ENCODE results near the gene C16orf46. TPM values are rescaled to one million over a fixed set of nuclear protein-coding genes. Genes with fewer than 3 reads are reported as not detected.
A peak's percentile ranks its signal among the peaks of the same experiment; 100 is the strongest.

The C16orf46 gene
- total RNA-seq, 1 experiment from 2014 or later = 1.7 TPM

GRCh38 chr16:81035975-81036750 lies 40.9 kb downstream of the C16orf46 start:
- BruUV-seq (replicated peaks) = no TSS peak
- ChIA-PET CTCF (interaction anchor here (0.6 to 2.9 kb wide), 31 partner anchors 10 to 702 kb away, joined by 3 to 29 read pairs (median 4); partner anchors contain the start of genes C16orf46, CENPN and CMC2), RAD21 (ENCODE audit: low non-redundant PET in 1 of 2, low total read pairs in 2 of 2, uncharacterized antibody in 2 of 2, unreplicated experiment in 2 of 2) (interaction anchor here in 1 of 2 experiments (0.6 to 1.8 kb wide), 2 partner anchors 108 to 707 kb away, joined by 3 read pairs; no protein-coding TSS in a partner anchor), POLR2A (interaction anchor here (0.6 kb wide), 1 partner anchor 20 kb away, joined by 3 read pairs; no protein-coding TSS in a partner anchor)
- H3K36me3 ChIP-seq (ENCODE audit: control insufficient read depth in 1 of 2, insufficient read depth in 2 of 2, low read length in 2 of 2) = peaks cover 3 to 8% of the 10 kb centered on the region in 2 experiments; a peak in 2 of 4 replicates
- DNase-seq (ENCODE audit: low read depth, low spot score) (no peak), ATAC-seq (peak; percentile 68)
- H3K4me2 ChIP-seq (ENCODE audit: low read length) = peak overlapping the region; percentile 86
- no peaks in the 10 kb centered on the region for H4K20me1 ChIP-seq (ENCODE audit: insufficient read depth)
- no peaks in the 10 kb centered on the region for H3K9me3 ChIP-seq (ENCODE audit: control insufficient read depth in 1 of 2, insufficient read depth in 1 of 2, low read depth in 1 of 2, low read length in 2 of 2)
- H3K9ac ChIP-seq (ENCODE audit: low read length) = peak overlapping the region; percentile 63
- H3K4me3 ChIP-seq (replicated peaks in 1 of 2; ENCODE audit: low read depth in 1 of 2, low read length in 2 of 2) = peak overlapping the region; percentile 66 to 73
- H2AFZ ChIP-seq (ENCODE audit: low read depth, low read length, poor library complexity, severe bottlenecking) = no peak overlapping the region
- TF ChIP-seq SIN3A (IDR thresholded peaks at IDR 0.05; ENCODE audit: low read depth) (peak; percentile 27; the same call in 1 of the 2 replicates), CEBPB (IDR thresholded peaks at IDR 0.05; ENCODE audit: low read depth) (no peak), EGR1 (IDR thresholded peaks at IDR 0.05; ENCODE audit: low read depth) (no peak), POLR2AphosphoS5 (IDR thresholded peaks at IDR 0.05; ENCODE audit: low read depth, low read length) (0 out of 2 replicates have a peak, but pooled peaks have one; percentile 3), ZFX (IDR thresholded peaks at IDR 0.05) (peak; percentile 97), CBX3 (IDR thresholded peaks at IDR 0.05; ENCODE audit: low read depth) (no peak)
- TF ChIP-seq, protein P1, sequence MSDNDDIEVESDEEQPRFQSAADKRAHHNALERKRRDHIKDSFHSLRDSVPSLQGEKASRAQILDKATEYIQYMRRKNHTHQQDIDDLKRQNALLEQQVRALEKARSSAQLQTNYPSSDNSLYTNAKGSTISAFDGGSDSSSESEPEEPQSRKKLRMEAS (IDR thresholded peaks at IDR 0.05) = peak; percentile 27; the same call in 1 of the 2 replicates
- H3K9me2 ChIP-seq (ENCODE audit: insufficient read depth) = no peaks in the 10 kb centered on the region
- H3K79me2 ChIP-seq (ENCODE audit: insufficient read depth, low read length) = peaks cover 46% of the 10 kb centered on the region
- intact Hi-C loops (cut with micrococcal nuclease) = loop anchor here (1.0 to 10.0 kb wide), 6 partner anchors 29 to 699 kb away; partner anchors contain the start of genes C16orf46 and CENPN
- no peaks in the 10 kb centered on the region for H3K27me3 ChIP-seq (ENCODE audit: insufficient read depth, low read length)
- peak overlapping the region; percentile 79 for H3K27ac ChIP-seq (ENCODE audit: low read depth, low read length)
- H3K4me1 ChIP-seq (ENCODE audit: control insufficient read depth in 1 of 2, insufficient read depth in 2 of 2, low read length in 2 of 2) = peaks cover 10 to 14% of the 10 kb centered on the region in 2 experiments; a peak in 3 of 4 replicates
